Measurements from ENCODE around the gene PITPNM2. TPM values are rescaled to one million over a fixed set of nuclear protein-coding genes. Genes with fewer than 3 reads are reported as not detected.

PITPNM2 gene
- total RNA-seq, 1 experiment from 2014 or later, result 15.2 TPM

DNA sequence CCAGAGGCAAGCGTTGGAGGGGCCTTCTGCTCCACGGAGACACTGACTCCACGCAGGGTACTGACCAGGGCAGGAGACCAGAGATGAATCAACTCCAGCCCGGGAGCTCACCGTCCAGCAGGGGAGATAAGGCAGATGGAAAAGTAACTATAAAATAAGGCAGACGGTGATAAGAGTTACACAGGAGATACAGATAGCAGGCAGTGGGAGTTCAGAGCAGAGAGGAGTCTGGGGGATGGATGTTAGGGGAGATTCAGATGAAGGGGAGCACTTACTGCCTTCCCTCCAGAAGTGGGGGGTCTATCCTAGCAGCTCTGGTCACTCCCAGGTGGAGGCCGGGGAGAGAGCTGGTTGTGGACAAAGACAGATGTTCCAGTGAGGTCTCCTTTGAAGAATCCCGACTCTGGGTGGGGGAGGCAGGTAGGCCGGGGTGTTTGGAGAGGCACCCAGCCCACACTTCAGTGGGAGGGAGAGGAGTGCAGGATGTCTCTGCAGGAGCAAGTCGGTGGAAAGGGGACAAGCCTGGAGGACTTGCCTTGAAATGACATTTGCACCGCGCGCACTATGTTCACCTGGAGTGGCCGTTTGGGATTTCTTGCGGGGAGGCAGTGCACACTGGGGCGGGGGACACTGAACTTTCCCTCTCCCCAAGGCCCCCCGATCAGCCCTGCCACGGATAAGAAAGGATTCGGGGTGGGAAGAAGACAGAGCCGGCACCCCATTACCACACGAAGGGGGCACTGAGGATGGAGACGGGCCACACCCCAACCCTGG, 1.2 kb downstream of the PITPNM2 start (continued):
- TF ChIP-seq RAD21 (IDR thresholded peaks at IDR 0.05; ENCODE audit: low read depth) (no peak), TCF7L2 (IDR thresholded peaks at IDR 0.05; ENCODE audit: borderline replicate concordance, extremely low read depth, insufficient read depth, insufficient read length) (no peak), ZNF274 (IDR thresholded peaks at IDR 0.05; ENCODE audit: low read depth, low read length) (no peak)

DNA sequence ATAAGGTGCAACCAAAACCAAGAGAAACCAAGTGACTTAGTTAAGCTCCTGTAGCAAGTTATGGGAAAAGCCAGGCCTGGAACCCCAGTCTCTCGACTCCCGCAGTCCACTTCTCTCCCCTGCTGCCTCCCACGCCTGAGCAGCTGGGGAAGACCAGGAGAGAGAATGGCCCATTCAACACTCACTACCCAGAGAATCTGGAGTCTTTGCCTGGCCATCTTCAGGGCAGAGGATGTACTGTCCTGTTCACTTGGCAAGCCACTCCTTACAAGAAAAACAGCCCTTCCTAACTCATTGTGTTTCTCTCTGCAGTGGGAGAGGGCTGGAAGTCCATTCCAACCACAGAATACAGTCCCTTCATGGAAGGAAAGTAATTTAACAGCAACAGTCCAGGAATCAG, 1.8 kb downstream of the PITPNM2 start:
- DNase-seq (ENCODE audit: low read depth, low spot score) (no peak), ATAC-seq (no peak)
- Histone ChIP-seq H3K27ac (ENCODE audit: low read depth, low read length) (no peak overlapping the region), H2AFZ (ENCODE audit: low read depth, low read length, poor library complexity, severe bottlenecking) (no peak overlapping the region), H3K9me3 (ENCODE audit: control insufficient read depth in 1 of 2, insufficient read depth in 1 of 2, low read depth in 1 of 2, low read length in 2 of 2) (no peaks in the 10 kb centered on the region), H3K27me3 (ENCODE audit: insufficient read depth, low read length) (no peaks in the 10 kb centered on the region), H3K36me3 (ENCODE audit: control insufficient read depth in 1 of 2, insufficient read depth in 2 of 2, low read length in 2 of 2) (no peaks in the 10 kb centered on the region), H3K4me1 (ENCODE audit: control insufficient read depth in 1 of 2, insufficient read depth in 2 of 2, low read length in 2 of 2) (peaks cover 8 to 27% of the 10 kb centered on the region in 2 experiments; a peak in 3 of 4 replicates), H3K4me2 (ENCODE audit: low read length) (peak overlapping the region; percentile 84; the same call in 1 of the 2 replicates), H3K79me2 (ENCODE audit: insufficient read depth, low read length) (peaks cover 29% of the 10 kb centered on the region), H3K9me2 (ENCODE audit: insufficient read depth) (no peaks in the 10 kb centered on the region), H4K20me1 (ENCODE audit: insufficient read depth) (no peaks in the 10 kb centered on the region), H3K4me3 (replicated peaks in 1 of 2; ENCODE audit: low read depth in 1 of 2, low read length in 2 of 2) (no peak overlapping the region), H3K9ac (ENCODE audit: low read length) (no peak overlapping the region)
- BruUV-seq (replicated peaks), result no TSS peak
- CTCF ChIA-PET, result no interaction called here
- intact Hi-C loops (cut with micrococcal nuclease), result loop anchor here (5.0 to 10.0 kb wide), 2 partner anchors 107 to 174 kb away; partner anchors contain the start of gene OGFOD2
- POLR2A ChIA-PET, result no interaction called here
- RAD21 ChIA-PET (ENCODE audit: low non-redundant PET in 1 of 2, low total read pairs in 2 of 2, uncharacterized antibody in 2 of 2, unreplicated experiment in 2 of 2), result no interaction called here
- TF ChIP-seq, protein P1, sequence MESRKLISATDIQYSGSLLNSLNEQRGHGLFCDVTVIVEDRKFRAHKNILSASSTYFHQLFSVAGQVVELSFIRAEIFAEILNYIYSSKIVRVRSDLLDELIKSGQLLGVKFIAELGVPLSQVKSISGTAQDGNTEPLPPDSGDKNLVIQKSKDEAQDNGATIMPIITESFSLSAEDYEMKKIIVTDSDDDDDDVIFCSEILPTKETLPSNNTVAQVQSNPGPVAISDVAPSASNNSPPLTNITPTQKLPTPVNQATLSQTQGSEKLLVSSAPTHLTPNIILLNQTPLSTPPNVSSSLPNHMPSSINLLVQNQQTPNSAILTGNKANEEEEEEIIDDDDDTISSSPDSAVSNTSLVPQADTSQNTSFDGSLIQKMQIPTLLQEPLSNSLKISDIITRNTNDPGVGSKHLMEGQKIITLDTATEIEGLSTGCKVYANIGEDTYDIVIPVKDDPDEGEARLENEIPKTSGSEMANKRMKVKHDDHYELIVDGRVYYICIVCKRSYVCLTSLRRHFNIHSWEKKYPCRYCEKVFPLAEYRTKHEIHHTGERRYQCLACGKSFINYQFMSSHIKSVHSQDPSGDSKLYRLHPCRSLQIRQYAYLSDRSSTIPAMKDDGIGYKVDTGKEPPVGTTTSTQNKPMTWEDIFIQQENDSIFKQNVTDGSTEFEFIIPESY (IDR thresholded peaks at IDR 0.05; ENCODE audit: extremely low read depth, insufficient replicate concordance, low read length), result no peak
- no peak for TF ChIP-seq POLR2A (IDR thresholded peaks at IDR 0.05; ENCODE audit: borderline replicate concordance, extremely low read depth, insufficient read depth, insufficient read length)
- TF ChIP-seq POLR2AphosphoS5 (IDR thresholded peaks at IDR 0.05; ENCODE audit: low read depth, low read length), result no peak
- no peak for TF ChIP-seq ZNF274 (IDR thresholded peaks at IDR 0.05; ENCODE audit: low read depth, low read length)
- TF ChIP-seq TCF7L2 (IDR thresholded peaks at IDR 0.05; ENCODE audit: borderline replicate concordance, extremely low read depth, insufficient read depth, insufficient read length), result no peak
- no peak for TF ChIP-seq CEBPB (IDR thresholded peaks at IDR 0.05; ENCODE audit: low read depth)
- no peak for TF ChIP-seq EZH2 (IDR thresholded peaks at IDR 0.05)

Data from HCT116 (cell line).